HG02678 (cell line): ENCODE data around the gene UGT3A1.
"Not testable (repeated sequence)": the region's sequence is repeated elsewhere in the genome, so short reads cannot be mapped to it uniquely, and the experiment has no call there.

ENCODE experiments used
- ATAC-seq: cut with Tn5 transposase; IDR thresholded peaks from one replicate; pipeline ENCODE4 v1.9.1; 2021; ENCODE audit warnings: mild to moderate bottlenecking, moderate library complexity; ENCODE audit not compliant: unreplicated experiment

The UGT3A1 gene

DNA sequence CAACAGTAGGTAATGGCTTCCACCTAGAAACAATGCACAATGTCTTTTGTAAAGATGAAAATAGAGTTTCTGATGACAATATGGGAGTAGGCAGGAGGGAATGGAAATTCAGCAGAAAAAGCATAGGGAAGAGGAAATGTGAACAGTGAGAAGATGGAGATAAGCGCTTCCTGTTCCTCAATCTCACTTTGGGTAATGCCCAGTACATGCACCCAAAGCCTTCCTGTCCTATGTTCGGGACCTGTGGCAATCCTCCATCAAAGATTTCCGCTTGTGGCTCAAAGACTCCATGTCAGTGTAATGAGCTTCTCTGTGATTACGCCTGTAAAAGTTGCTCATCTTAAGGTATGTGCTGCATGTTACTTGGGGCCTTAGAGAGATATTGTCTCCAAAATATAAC is 2.7 kb downstream of the UGT3A1 start:
- ATAC-seq, result no peak

DNA sequence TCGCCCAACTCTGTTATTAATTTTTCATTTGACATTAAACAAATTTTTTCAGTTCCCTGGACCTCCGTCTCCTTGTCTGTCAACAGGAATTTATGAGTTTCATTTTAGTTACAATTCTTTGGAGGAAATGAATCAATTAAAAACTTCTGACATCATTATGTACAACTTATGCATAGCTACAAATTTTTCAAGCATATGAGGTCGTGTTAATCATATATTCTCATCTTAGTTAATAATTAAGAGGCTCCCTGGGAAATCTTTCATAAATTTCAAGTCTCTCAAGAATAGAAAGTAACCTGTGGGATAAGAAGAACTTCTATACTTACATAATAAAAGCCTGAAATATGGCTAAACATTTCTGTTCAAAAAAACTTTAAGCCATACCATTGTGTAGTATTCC is 3.4 kb downstream of the UGT3A1 start:
- no peak for ATAC-seq

DNA sequence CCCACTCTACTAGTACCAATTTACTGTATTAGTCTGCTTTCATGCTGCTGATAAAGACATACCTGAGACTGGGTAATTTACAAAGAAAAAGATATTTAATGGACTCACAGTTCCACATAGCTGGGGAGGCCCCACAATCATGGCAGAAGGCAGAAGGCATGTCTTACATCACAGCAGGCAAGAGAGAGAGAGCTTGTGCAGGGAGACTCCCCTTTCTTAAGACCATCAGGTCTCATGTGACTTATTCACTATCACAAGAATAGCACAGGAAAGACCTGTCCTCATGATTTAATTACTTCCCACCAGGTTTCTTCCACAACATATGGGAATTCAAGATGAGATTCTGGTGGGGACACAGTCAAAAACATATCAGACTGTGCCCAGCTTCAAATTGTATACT is 11.5 kb downstream of the UGT3A1 start:
- no peak for ATAC-seq

DNA sequence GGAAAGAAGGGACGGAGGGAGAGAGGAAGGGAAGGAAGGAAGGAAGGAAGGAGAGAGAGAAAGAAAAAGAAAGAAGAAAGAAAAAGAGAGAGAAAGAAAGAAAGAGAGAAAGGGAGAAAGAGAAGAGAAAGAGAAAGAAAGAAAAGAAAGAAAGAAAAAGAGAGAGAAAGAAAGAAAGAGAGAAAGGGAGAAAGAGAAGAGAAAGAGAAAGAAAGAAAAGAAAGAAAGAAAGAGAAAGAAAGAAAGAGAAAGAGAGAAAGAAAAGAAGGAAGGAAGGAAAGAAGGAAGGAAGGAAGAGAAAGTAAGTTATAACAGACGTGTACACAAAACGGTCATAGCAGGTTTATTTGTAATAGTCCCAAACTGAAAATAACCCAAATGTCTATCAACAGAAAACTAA is 14.3 kb downstream of the UGT3A1 start:
- not testable (repeated sequence) for ATAC-seq

DNA sequence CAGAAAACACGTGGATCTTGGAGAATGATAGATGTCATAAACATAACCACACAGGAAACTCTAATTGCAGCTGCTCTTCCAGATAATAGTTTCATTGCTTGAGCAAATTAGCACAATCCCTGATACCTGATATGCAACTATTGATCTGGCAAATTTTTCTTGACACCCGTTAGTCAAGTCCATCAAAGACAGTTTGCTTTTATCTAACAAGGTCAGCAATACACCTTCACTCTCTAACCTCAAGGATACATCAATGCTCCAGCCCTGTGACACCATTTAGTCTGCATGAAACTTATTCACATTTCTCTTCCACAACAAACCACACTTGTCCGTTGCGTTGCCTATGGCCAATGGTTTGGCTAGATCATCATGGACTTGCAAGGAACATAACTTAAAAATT is 16.6 kb downstream of the UGT3A1 start:
- no peak for ATAC-seq

DNA sequence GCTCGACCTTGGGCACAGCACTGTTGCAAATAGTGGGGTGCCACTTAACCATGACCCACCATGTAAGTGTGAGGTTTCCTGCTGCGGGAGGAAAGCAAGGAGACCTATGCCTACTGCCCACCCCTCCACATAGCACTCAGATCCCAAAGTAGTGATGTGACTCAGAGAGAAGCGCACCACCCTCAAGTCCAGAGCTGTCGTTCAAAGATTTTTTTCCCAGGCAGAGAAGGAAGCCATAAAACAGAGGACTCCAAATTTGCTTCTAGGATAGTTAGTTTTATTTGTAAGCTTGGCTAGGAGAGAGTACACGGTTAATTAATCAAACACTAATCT is 19.3 kb downstream of the UGT3A1 start:
- ATAC-seq, result no peak

DNA sequence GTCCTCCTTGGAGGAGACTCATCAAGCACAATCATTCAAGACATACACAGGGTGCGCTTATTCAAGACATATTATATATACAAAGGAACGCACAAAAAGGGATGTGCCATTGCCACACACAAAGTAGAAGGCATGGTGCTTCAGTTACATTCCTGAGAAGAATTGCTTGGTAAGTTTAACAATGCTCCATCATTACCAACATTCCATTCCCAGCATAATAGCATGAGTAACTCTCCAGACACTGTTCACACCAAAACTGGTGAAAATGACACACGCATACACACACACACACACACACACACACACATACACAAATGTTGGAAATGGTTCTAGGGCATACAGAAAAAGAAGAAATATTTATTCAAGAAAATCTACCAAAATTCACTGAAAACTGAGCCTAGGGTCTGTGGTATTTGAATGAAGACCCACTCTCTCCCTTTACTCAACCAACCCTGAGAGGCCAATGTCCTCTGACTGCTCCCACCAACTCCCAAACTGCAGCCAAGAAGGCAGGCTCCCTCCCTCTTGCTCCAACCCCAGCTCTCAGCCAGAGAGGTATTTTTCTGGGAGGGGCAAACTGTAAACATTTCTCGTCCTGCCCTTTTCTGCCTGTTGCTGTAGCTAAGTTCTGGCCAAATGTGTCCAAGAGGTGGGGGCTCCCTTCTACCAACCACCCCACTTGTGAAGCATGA is 19.9 kb downstream of the UGT3A1 start:
- ATAC-seq, result no peak

DNA sequence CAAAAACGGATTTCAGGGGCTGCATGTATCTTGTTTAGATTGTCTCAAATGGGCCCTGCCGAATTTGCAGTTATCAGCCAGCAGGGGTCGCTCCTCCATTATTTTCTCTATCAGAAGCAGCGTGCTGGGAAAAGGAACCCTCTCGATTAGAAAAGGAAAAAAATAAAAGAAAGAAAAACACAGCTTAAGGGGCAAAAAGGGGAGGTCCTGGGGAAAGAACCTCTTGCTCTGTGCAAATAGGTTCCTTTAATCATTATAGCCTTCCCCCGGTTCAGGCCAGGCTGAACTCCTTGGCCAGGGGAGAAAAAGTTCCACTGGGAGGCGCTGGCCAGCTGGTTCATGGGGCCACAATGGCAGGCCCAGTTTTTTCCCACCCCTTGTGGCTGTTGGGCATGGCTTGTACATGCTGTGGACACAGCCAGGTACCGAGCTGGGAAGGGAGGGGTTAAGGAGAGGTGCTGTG is 27.8 kb downstream of the UGT3A1 start:
- no peak for ATAC-seq

DNA sequence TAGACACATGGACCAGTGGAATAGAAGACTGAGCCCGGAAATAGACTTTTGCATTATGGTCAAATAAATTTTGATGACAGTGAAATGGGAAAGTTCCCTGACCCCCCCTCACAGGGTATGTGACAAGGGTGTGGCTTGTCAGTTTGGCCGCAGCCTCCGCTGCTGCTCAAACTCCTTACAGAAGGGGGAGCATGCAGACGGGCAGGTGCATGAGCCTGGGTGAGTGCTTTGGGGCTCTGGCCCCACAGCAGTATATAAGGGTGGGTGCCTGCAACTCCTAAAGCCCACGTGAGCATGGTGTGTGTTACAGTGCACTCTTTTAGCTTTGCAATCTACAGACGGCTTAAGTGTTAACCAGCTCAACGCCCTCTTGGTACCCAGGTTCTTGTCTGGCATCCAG is 30.9 kb downstream of the UGT3A1 start:
- no peak for ATAC-seq

DNA sequence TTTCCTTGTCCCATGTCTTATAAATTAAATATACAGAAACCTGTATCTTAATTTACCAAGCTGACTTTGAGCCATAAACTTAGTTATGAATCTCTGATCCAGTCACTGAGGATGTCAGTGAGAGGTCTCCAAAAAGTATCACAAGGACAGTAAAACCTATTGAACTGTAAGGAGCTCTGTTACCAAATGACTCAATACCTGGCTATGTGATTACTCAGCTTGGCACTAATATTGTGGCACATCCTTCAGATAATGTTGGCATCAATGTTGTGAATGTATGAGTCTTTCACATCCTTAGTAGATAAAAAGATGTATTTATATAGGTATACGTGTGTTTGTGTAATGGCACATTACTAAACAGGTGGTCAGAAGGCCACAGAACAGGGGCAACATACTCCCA is 34.8 kb downstream of the UGT3A1 start:
- ATAC-seq, result no peak

DNA sequence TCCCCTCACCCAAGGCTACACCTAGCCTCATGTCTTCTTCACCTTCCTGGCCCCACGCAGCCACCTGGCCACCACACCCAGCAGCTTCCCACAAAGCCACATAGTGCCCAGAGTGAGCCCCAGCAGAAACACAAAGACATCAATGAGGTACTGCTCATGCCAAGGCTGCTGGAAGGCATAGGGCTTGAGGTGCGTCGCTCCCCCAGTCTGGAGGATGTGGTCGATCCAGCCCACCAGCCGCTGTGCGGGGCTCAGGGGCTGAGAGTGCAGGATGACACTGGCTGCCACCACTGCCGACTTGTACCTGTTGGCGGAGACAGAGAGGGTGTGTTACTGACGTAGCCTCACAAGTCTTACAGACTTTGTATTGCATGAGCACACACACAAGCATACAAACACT is 37.0 kb downstream of the UGT3A1 start:
- no peak for ATAC-seq

DNA sequence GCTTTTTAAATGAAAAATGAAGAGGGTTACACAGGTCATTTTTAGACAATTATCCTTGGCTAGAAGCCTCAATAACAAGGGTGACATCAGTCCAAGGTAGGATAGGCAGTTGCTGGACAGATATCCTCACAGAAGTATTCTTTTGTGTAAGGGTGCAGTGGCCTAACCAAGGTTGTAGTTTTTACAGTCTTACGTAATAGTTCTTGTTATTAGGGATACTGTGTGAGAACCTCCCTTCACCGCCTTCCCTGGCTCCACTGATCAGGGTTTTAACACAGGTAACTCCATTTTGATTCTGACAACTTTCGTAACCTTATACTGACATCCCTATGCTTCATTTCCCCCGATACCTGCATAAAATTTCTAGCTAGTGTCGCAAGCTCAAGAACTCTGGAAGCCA is 44.1 kb downstream of the UGT3A1 start:
- no peak for ATAC-seq

DNA sequence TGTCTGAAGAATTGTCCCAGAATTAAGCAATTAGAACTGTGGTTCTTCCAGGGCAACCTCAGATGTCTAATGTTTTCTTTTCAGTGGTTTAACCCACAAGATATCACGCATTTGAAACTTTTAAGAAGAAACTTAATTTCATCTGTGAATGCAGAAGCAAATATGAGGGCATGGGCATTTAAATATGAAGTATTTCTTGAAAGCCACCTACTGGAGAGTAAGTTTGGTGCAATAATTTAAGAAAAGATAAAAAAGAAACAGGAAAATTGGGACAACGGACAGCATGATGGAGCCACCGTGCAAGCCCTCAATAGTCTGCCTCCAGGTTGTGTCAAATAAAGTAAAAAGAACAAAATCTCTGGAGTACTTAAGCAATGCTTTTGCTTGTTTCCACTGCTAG is 51.6 kb downstream of the UGT3A1 start:
- ATAC-seq, result no peak

DNA sequence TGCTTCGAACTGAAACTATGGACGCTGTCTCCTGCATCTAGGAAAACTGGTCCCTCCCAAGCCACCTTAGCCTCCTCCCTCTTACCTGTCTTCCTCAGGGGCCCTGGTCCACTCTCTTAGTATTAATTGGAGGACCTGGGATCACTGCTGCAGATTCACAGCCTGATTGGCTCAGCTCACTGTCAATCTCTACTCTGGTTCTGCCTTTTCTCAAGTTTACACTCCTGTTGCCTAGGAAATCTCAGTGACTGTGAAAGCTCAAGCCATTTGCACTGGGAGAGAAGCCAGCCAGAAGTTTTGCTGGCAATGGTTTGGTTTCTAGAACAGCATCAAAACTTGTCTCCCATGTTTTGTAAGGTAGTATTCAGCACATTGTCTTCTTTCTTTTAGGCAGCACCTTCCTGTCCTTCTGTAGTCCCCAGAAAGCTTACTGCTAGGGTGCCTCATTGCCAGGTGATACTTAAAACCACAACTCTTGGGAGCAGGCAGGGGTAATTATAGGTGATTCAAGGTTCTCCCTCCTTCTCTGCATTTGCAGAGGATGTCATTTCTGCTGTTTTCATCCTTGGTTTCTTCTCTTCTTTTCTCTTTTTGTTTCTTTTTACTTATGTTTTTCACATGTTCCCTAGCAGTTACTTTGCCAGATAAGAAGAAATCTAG is 52.5 kb downstream of the UGT3A1 start, which contains the start of gene CAPSL:
TSS of gene CAPSL (minus strand) at position 55 of the 660 bp plus-strand sequence. CDS start 17,502 bp downstream, outside the sequence.
- no peak for ATAC-seq

DNA sequence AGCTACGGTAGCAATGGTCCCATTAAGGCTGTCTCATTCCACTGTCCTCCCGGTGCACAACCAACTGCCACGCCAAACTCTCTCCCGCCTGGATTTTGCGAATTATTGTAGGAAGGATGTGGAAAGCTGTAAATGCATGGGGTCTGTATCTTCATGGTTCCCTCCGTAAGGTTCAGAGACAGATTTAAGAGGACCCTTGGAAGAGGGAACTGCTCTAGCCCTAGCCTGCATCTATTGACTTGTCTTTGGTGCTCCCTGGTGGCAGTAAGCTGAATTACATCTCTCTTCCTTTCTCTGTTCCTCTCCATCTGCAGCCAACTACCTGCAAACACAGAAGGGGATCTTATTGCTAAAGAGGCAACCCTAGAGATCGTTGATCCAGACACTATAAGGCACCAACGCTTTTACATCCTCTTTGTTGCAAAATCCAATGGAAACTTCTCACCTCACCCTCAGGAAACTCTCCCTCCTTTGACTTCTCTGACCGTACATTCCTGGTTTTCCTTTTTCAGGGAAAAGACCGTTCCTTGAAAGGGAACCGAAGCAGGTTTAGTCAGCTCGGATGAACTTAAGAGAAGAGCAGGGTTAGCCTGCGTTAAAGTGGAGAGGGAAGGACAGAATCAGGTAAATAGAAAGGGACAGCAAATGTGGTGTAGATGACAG is 64.7 kb downstream of the UGT3A1 start:
- peak; percentile 78 for ATAC-seq

DNA sequence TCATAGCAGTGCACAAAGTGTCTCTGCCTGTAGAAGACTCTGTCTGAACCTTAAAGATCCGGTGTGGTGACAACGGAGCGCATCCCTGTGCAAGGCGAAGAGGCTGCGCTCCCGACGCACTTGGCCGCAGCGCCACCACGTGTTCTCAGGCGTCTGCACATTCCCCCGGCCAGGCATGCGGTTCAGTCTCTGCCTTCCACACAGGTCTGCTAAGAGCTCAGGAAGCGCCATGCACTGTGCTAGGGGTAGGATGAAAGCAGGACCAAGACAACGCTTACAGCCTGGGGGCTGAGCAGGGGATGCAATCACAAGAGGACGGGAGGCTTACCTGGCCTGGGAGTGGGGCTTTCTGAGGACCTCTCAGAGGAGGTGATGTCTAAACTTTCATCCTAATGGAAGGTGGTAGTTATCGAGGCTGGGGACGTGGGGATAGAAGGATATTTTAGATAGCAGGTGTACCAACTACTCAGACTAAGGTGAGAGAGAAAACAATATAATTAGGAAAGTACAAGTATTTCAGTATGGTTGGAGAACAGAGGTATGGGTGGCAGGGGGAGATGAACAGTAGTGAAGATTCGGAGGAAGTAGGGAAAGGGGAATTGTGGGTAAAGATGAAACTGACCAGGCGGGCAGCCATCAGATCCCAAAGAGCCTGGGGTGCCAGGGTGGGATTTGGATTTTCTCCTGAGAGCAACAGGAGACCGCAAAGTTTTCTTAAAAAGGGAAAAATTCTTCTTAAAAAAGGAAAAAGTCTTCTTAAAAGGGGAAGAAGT is 66.1 kb downstream of the UGT3A1 start:
- peak; percentile 71 for ATAC-seq

DNA sequence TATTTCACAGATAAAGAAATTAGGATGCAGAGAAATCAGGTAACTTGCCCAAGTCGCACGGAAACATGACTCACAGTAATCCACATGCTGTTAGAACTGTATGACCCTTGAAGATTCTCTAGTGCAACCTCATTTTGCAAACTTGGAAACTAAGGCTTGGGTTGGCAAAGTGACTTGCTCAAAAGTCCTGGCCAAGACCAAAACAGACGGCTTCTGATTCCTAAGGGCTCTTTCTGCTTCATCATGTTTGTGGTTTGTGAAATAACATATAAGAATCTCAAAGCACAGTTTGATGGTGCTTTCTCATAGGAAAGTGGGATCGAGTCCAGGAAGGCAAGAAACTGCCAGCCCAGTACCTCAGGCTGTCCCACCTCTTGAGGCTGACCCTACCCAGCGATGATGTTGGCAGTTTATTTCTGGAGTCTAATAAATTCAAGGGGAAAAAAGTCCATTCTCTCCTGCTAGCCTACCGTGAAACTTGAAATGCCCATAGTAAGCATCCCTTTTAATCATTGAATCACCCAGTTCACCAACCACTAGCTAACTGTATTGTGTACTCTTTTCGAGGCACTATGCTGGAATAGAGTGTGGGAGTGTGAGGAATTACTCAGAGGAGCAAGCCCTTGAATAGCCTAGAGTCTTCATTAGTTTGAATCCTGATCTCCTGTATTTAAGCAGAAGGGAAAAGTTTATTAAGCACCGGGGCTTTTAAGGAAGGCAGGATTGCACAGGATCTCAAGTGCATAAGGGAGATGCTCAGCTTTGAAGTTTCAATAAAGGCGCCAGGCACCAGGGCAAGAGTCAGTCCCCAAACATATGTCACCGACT is 66.9 kb downstream of the UGT3A1 start:
- no peak for ATAC-seq

DNA sequence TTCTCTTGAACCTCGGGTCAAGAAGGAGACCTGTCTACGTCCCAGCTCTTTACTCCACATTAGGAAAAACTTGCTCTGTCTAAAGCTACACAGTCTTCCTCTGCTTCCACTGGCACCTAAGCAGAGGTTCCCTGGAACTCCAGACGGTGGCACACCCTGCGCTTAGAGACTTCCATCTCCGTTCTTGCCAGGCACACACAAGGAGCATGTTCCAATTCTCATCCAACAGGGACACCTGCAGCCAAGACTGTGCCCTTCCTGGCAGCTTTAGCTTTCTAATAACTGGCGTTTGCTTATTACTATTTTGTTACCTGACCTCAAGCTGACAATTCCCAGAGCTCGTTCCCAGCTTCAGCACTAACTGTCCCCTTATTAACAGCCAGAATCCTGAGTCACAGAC is 68.7 kb downstream of the UGT3A1 start:
- no peak for ATAC-seq

DNA sequence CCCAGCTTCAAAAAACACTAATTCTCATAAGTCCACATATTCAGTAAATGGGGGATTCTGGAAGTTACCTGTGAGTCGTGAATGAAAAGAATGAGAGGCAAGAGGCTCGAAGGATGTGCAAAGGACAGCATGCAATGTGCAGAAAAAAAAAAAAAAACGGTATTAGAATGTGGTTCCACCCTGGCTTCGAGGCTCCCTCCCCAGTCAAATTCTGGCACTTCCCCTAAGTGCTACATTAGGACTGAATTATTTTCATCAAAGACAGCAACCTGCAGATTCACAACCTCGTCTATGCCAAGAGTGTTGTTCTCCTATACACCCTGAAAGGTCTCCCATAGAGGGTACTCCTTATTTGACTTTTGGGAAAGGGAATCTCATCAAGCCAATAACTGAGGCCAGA is 69.3 kb downstream of the UGT3A1 start:
- ATAC-seq, result no peak

DNA sequence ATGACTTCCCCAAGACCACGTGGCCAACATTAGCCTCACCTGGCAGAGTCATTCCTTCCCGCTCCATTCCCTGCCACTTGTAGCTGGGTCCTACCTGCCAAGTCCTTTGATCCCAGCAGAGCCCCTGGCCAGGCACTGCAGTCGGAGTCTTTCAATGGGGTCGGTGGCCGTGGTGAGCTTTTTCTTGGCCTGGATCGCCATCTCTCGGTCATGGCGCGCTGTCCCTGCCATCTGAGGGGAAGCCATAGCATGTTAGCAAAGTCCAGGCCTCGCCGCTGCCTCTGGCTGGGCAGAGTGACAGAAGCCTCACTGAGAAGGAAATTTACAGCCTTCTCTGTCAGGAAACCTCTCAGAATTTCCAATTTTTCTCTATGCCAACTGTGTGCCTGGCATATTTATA is 70.3 kb downstream of the UGT3A1 start:
- no peak for ATAC-seq

DNA sequence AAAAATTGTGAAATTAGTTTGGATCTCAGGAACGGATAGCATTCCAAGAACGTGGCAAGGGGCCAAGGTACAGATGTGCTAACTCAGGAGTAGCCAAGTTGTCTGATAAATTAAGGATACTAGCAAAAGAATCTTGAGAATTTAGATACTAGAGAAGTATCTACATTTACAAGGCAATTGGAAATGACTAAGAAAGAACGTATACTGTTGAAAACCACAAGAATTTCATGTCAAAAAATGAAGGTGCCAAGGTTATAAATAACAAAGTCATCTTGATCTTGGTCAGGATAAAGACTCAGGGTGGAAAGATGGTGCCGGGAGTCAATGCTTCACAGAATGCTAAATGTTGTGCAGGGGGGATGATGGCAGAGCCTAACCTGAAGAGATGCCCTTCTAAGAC is 72.0 kb downstream of the UGT3A1 start:
- no peak for ATAC-seq
